Amygdala (tissue), 56 donors: ENCODE measurements around the gene EFNA3.
A peak's percentile ranks its signal among the peaks of the same experiment; 100 is the strongest.

ENCODE experiments used
- DNase-seq, 56 donors: peaks; one replicate each; lab custom pipeline; 2025; lab: John Stamatoyannopoulos, UW

The EFNA3 gene

GRCh38 chr1:155048449-155049334, 29.9 kb upstream of the EFNA3 start:
- no peak for DNase-seq

- DNase-seq = peak in 3 of 56 donors; percentile 15 to 35 (median 20)
Observed at GRCh38 chr1:155049651-155050559, 28.7 kb upstream of the EFNA3 start.

- DNase-seq = peak in 52 of 56 donors; percentile 10 to 84 (median 66)
Observed at GRCh38 chr1:155050560-155051341, 27.9 kb upstream of the EFNA3 start, which contains the start of gene ADAM15. ADAM15 (plus strand) TSS chr1:155051316; CDS start chr1:155051387, 71 bp downstream.

GRCh38 chr1:155051342-155051776, 27.3 kb upstream of the EFNA3 start:
- peak in 6 of 56 donors; percentile 35 to 58 (median 50) for DNase-seq

- DNase-seq = peak in 39 of 56 donors; percentile 4 to 70 (median 48)
Observed at GRCh38 chr1:155051777-155052398, 26.7 kb upstream of the EFNA3 start.

- DNase-seq = peak in 1 of 56 donors; percentile 9
Observed at GRCh38 chr1:155052439-155053395, 25.9 kb upstream of the EFNA3 start.

- DNase-seq = no peak
Observed at GRCh38 chr1:155053531-155054105, 25.0 kb upstream of the EFNA3 start.

- DNase-seq = no peak
Observed at GRCh38 chr1:155057104-155057503, 21.5 kb upstream of the EFNA3 start.

GRCh38 chr1:155057788-155058211, 20.8 kb upstream of the EFNA3 start:
- no peak for DNase-seq

- DNase-seq = no peak
Observed at GRCh38 chr1:155060736-155061135, 17.9 kb upstream of the EFNA3 start.

- peak in 49 of 56 donors; percentile 11 to 84 (median 49) for DNase-seq
Observed at GRCh38 chr1:155061381-155062150, 17.1 kb upstream of the EFNA3 start.

GRCh38 chr1:155062151-155062686, 16.4 kb upstream of the EFNA3 start:
- no peak for DNase-seq

- peak in 8 of 56 donors; percentile 4 to 28 (median 12) for DNase-seq
Observed at GRCh38 chr1:155062702-155063411, 15.8 kb upstream of the EFNA3 start.

- peak in 36 of 56 donors; percentile 10 to 71 (median 43) for DNase-seq
Observed at GRCh38 chr1:155063550-155064110, 15.0 kb upstream of the EFNA3 start, which contains the start of gene EFNA4. EFNA4 (plus strand) TSS chr1:155063740; CDS start chr1:155063824, 84 bp downstream.

GRCh38 chr1:155064111-155064831, 14.4 kb upstream of the EFNA3 start:
- DNase-seq = peak in 3 of 56 donors; percentile 30 to 55 (median 39)
